Gastrocnemius medialis (tissue), 4 donors: ENCODE data around the gene NEK6. TPM values are rescaled to one million over a fixed set of nuclear protein-coding genes. Genes with fewer than 3 reads are reported as not detected.
"Not testable (repeated sequence)": the region's sequence is repeated elsewhere in the genome, so short reads cannot be mapped to it uniquely, and the experiment has no call there.

Experiments
- ATAC-seq, 2 donors: fragments of 150-250 bp; one replicate each; pipeline ENCODE4 v1.9.1; 2016
- DNase-seq, 2 donors: peaks; one replicate each; pipeline ENCODE4 v3.0.0-alpha.2; 2019
- H3K27ac ChIP-seq, 4 donors: fragments of 200-600 bp; sonication (generic); 1 replicate in 1 of 4; 2 replicates in 3 of 4; pipeline ENCODE4 v1.5.1; 2016 to 2018; ENCODE audit warnings: mild to moderate bottlenecking in 2 of 4, moderate library complexity in 1 of 4
- H3K27me3 ChIP-seq, 3 donors: fragments of 200-600 bp; sonication (generic) in 2 of 3; 1 replicate in 1 of 3; 2 replicates in 2 of 3; pipeline versions ENCODE4 v1.5.1 to v1.6.0; 2016 to 2019; ENCODE audit warnings: mild to moderate bottlenecking in 1 of 3, moderate library complexity in 1 of 3
- H3K36me3 ChIP-seq, 2 donors: fragments of 200-600 bp; sonication (generic) in 1 of 2; one replicate each; pipeline ENCODE4 v1.5.1; 2017 to 2018
- H3K4me1 ChIP-seq, 2 donors: fragments of 200-600 bp; sonication (generic) in 1 of 2; one replicate each; pipeline ENCODE4 v1.5.1; 2016 to 2017; ENCODE audit warnings: mild to moderate bottlenecking in 2 of 2
- H3K4me3 ChIP-seq, 4 donors: fragments of 200-600 bp; sonication (generic) in 3 of 4; 1 replicate in 1 of 4; 2 replicates in 3 of 4; pipeline ENCODE4 v1.5.1; 2016 to 2019; ENCODE audit warnings: mild to moderate bottlenecking in 2 of 4
- H3K9me3 ChIP-seq, 3 donors: fragments of 200-600 bp; sonication (generic) in 2 of 3; 1 replicate in 1 of 3; 2 replicates in 2 of 3; pipeline ENCODE4 v1.5.1; 2016 to 2019
- CTCF ChIP-seq, 5 experiments: fragments of 450-650 bp in 3 of 5; fragments of 200-600 bp in 2 of 5; sonication (generic) in 2 of 5; IDR thresholded peaks in 4 of 5; conservative IDR thresholded peaks in 1 of 5; 1 replicate in 4 of 5; 2 replicates in 1 of 5; pipeline ENCODE4 v1.5.1; 2016 to 2019; ENCODE audit warnings: antibody characterized with exemption in 5 of 5, mild to moderate bottlenecking in 3 of 5, moderate library complexity in 3 of 5
- POLR2A ChIP-seq, 2 donors: fragments of 450-650 bp; IDR thresholded peaks; one replicate each; pipeline ENCODE4 v1.6.1; 2017; ENCODE audit warnings: antibody characterized with exemption in 2 of 2, mild to moderate bottlenecking in 2 of 2, moderate library complexity in 2 of 2
- in situ Hi-C, 4 donors: fragments of 200-750 bp; cut with MboI; loops; one replicate each; pipeline versions ENCODE4 v1.15.0 to v1.8.0; 2017; ENCODE audit warnings: low sequenced_read_pairs in 4 of 4
- intact Hi-C: fragments of 100-400 bp; cut with DNase I; formaldehyde crosslinking; loops from one replicate; pipeline ENCODE4 v1.15.1; 2023; ENCODE audit warnings: low total_unique reads
- total RNA-seq, 4 donors: library from RNA; depleted of rRNA; stranded (reverse); fragments of >200 nt; gene quantifications; one replicate each; pipeline versions ENCODE4 v1.1.0 to v1.2.3, GENCODE V29; 2016

NEK6 gene
- total RNA-seq, 4 donors from 2014 or later = 2.3 to 10.1 (median 3.5) TPM

GRCh38 chr9:124248066-124248465, 9.7 kb upstream of the NEK6 start:
- no peak overlapping the region for H3K4me3 ChIP-seq
- no peaks in the 10 kb centered on the region for H3K36me3 ChIP-seq
- H3K27me3 ChIP-seq = no peaks in the 10 kb centered on the region
- no peak overlapping the region for H3K27ac ChIP-seq
- in situ Hi-C loops (no loop called here), intact Hi-C loops (no loop called here)
- DNase-seq = no peak
- no peak for TF ChIP-seq POLR2A (IDR thresholded peaks at IDR 0.05)
- TF ChIP-seq CTCF (IDR thresholded peaks at IDR 0.05 in 4 of 5, conservative IDR thresholded peaks at IDR 0.05 in 1 of 5) = no peak
- ATAC-seq = no peak
- H3K9me3 ChIP-seq = no peaks in the 10 kb centered on the region
- peaks cover 2 to 4% of the 10 kb centered on the region in 2 donors for H3K4me1 ChIP-seq

- no peaks in the 10 kb centered on the region for H3K9me3 ChIP-seq
- ATAC-seq = no peak
- H3K27ac ChIP-seq = no peak overlapping the region
- in situ Hi-C loops (no loop called here), intact Hi-C loops (no loop called here)
- DNase-seq = no peak
- no peaks in the 10 kb centered on the region for H3K36me3 ChIP-seq
- no peak overlapping the region for H3K4me3 ChIP-seq
- H3K4me1 ChIP-seq = no peaks in the 10 kb centered on the region
- TF ChIP-seq POLR2A (IDR thresholded peaks at IDR 0.05) = no peak
- TF ChIP-seq CTCF (IDR thresholded peaks at IDR 0.05 in 4 of 5, conservative IDR thresholded peaks at IDR 0.05 in 1 of 5) = no peak
- H3K27me3 ChIP-seq = no peaks in the 10 kb centered on the region
These were observed 8.8 kb upstream of the NEK6 start for GRCh38 chr9:124248960-124249359.

GRCh38 chr9:124251204-124251603, 6.5 kb upstream of the NEK6 start:
- Histone ChIP-seq H3K4me1 (no peaks in the 10 kb centered on the region), H3K27ac (no peak overlapping the region), H3K27me3 (no peaks in the 10 kb centered on the region), H3K36me3 (no peaks in the 10 kb centered on the region), H3K4me3 (no peak overlapping the region), H3K9me3 (no peaks in the 10 kb centered on the region)
- TF ChIP-seq CTCF (IDR thresholded peaks at IDR 0.05 in 4 of 5, conservative IDR thresholded peaks at IDR 0.05 in 1 of 5) = no peak
- TF ChIP-seq POLR2A (IDR thresholded peaks at IDR 0.05) = no peak
- DNase-seq = no peak
- intact Hi-C loops (no loop called here), in situ Hi-C loops (no loop called here)
- ATAC-seq = no peak

- no peaks in the 10 kb centered on the region for H3K9me3 ChIP-seq
- in situ Hi-C loops (no loop called here), intact Hi-C loops (no loop called here)
- H3K27me3 ChIP-seq = no peaks in the 10 kb centered on the region
- H3K4me1 ChIP-seq = no peaks in the 10 kb centered on the region
- TF ChIP-seq CTCF (IDR thresholded peaks at IDR 0.05 in 4 of 5, conservative IDR thresholded peaks at IDR 0.05 in 1 of 5) = no peak
- no peak for TF ChIP-seq POLR2A (IDR thresholded peaks at IDR 0.05)
- H3K4me3 ChIP-seq = no peak overlapping the region
- ATAC-seq = no peak
- no peaks in the 10 kb centered on the region for H3K36me3 ChIP-seq
- no peak for DNase-seq
- no peak overlapping the region for H3K27ac ChIP-seq
These were observed 6.0 kb upstream of the NEK6 start for GRCh38 chr9:124251605-124252378.

- H3K4me1 ChIP-seq, ATAC-seq, DNase-seq, H3K4me3 ChIP-seq, H3K27ac ChIP-seq, H3K27me3 ChIP-seq, H3K36me3 ChIP-seq, H3K9me3 ChIP-seq, intact Hi-C loops, in situ Hi-C loops: not testable (repeated sequence)
These were observed 4.9 kb upstream of the NEK6 start for GRCh38 chr9:124252878-124253277.
